ENCODE data around the gene BRPF3.

GRCh38 chr6:36232172-36232571 is 35.6 kb downstream of the BRPF3 start:
- TF ChIP-seq CTCF (IDR thresholded peaks at IDR 0.05) (no peak), ZFX (IDR thresholded peaks at IDR 0.05; ENCODE audit: borderline replicate concordance) (no peak)
